ENCODE measurements around the gene PROK1.

The PROK1 gene

GRCh38 chr1:110464340-110464739 is 13.4 kb downstream of the PROK1 start:
- DNase-seq (ENCODE audit: low read depth in 1 of 2, low spot score in 1 of 2) = no peak

GRCh38 chr1:110465038-110465813 is 14.3 kb downstream of the PROK1 start:
- no peak for DNase-seq (ENCODE audit: low read depth in 1 of 2, low spot score in 1 of 2)

- no peak for DNase-seq (ENCODE audit: low read depth in 1 of 2, low spot score in 1 of 2)
Measured at GRCh38 chr1:110465814-110466380, 14.9 kb downstream of the PROK1 start.

- DNase-seq (ENCODE audit: low read depth in 1 of 2, low spot score in 1 of 2) = no peak
Measured at GRCh38 chr1:110466646-110467280, 15.8 kb downstream of the PROK1 start.

GRCh38 chr1:110471131-110471530 is 20.2 kb downstream of the PROK1 start:
- DNase-seq (ENCODE audit: low read depth in 1 of 2, low spot score in 1 of 2) = no peak

- no peak for DNase-seq (ENCODE audit: low read depth in 1 of 2, low spot score in 1 of 2)
Measured at GRCh38 chr1:110472546-110472945, 21.6 kb downstream of the PROK1 start.

- no peak for DNase-seq (ENCODE audit: low read depth in 1 of 2, low spot score in 1 of 2)
Measured at GRCh38 chr1:110474444-110474843, 23.5 kb downstream of the PROK1 start.

- no peak for DNase-seq (ENCODE audit: low read depth in 1 of 2, low spot score in 1 of 2)
Measured at GRCh38 chr1:110475362-110476027, 24.5 kb downstream of the PROK1 start.

GRCh38 chr1:110476028-110476765 is 25.2 kb downstream of the PROK1 start:
- no peak for DNase-seq (ENCODE audit: low read depth in 1 of 2, low spot score in 1 of 2)

GRCh38 chr1:110477041-110477440 is 26.1 kb downstream of the PROK1 start:
- no peak for DNase-seq (ENCODE audit: low read depth in 1 of 2, low spot score in 1 of 2)

GRCh38 chr1:110477445-110477957 is 26.6 kb downstream of the PROK1 start:
- no peak for DNase-seq (ENCODE audit: low read depth in 1 of 2, low spot score in 1 of 2)

GRCh38 chr1:110477967-110478640 is 27.2 kb downstream of the PROK1 start:
- no peak for DNase-seq (ENCODE audit: low read depth in 1 of 2, low spot score in 1 of 2)

- no peak for DNase-seq (ENCODE audit: low read depth in 1 of 2, low spot score in 1 of 2)
Measured at GRCh38 chr1:110478886-110479285, 27.9 kb downstream of the PROK1 start.

- no peak for DNase-seq (ENCODE audit: low read depth in 1 of 2, low spot score in 1 of 2)
Measured at GRCh38 chr1:110480356-110481096, 29.6 kb downstream of the PROK1 start.

GRCh38 chr1:110481968-110482623 is 31.1 kb downstream of the PROK1 start:
- no peak for DNase-seq (ENCODE audit: low read depth in 1 of 2, low spot score in 1 of 2)

- DNase-seq (ENCODE audit: low read depth in 1 of 2, low spot score in 1 of 2) = no peak
Measured at GRCh38 chr1:110482662-110483307, 31.8 kb downstream of the PROK1 start.

- no peak for DNase-seq (ENCODE audit: low read depth in 1 of 2, low spot score in 1 of 2)
Measured at GRCh38 chr1:110483308-110483685, 32.3 kb downstream of the PROK1 start.

GRCh38 chr1:110484801-110485200 is 33.9 kb downstream of the PROK1 start:
- no peak for DNase-seq (ENCODE audit: low read depth in 1 of 2, low spot score in 1 of 2)

- DNase-seq (ENCODE audit: low read depth in 1 of 2, low spot score in 1 of 2) = no peak
Measured at GRCh38 chr1:110485725-110486124, 34.8 kb downstream of the PROK1 start.

Measured in stimulated activated CD4-positive, alpha-beta T cell treated with anti-CD3 and anti-CD28 coated beads, Interleukin-15, amount 100 ng/mL, for 1 hour (primary cell).